Endometrial microvascular endothelial cells (primary cell): Measurements from ENCODE around the gene ZNF774. TPM values are rescaled to one million over a fixed set of nuclear protein-coding genes. Genes with fewer than 3 reads are reported as not detected.
"Not testable (repeated sequence)": the region's sequence is repeated elsewhere in the genome, so short reads cannot be mapped to it uniquely, and the experiment has no call there.

Experiments used
- in situ Hi-C: cut with HindIII; loops from 2 replicates; pipeline ENCODE4 v1.10.0; 2017; ENCODE audit warnings: low sequenced_read_pairs, low pct_unique_long_range_greater_than_20kb; ENCODE audit errors: inconsistent ontology term
- total RNA-seq: library from RNA; depleted of rRNA; stranded (reverse); fragments of >200 nt; gene quantifications from one replicate; pipeline ENCODE4 v1.2.3, GENCODE V29; 2015; ENCODE audit errors: inconsistent ontology term

The ZNF774 gene
- total RNA-seq, 1 donor from 2014 or later = 0.56 TPM

DNA sequence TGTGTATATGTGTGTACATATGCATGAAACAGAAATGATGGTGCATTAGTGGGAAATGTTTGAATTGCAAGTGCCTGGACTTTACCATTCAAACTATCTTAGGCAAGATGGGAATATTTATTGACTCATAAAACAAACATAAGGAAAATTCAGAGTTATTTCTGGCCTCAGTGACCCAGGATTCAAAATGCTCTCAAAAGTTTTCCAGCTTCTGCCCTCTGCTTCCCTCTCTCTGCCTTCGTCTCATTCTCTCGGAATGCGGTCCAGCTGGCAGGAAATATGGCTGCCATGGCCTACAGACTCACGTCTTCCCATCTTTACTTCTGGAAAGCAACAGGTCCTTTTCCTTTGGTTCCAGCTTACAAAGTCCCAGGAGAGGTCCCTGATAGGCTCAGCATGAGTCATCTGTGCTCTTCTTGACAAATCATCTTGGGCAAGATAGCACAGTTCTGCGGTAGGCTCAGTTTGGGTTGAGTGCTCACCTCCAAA is 8.7 kb upstream of the ZNF774 start:
- in situ Hi-C loops = no loop called here

DNA sequence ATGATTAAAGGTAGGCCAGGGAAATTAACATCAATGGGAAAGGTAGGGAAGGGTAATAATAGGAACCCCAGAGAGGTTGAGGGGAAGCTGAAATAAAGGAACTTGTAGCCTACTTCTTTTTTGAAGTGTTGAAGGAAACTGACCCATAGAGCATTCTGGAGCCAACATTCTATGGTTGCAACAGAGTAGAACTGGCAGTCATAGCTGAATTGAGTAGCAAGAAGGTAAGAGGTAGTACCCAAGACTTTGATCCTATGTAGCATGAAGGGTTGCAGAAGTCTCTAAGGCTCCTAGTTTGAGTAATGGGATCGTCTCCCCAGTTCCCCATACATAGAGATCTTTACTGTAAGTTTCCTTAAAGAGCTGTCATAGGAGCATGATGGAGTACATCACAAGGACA is 7.4 kb upstream of the ZNF774 start:
- in situ Hi-C loops = no loop called here

DNA sequence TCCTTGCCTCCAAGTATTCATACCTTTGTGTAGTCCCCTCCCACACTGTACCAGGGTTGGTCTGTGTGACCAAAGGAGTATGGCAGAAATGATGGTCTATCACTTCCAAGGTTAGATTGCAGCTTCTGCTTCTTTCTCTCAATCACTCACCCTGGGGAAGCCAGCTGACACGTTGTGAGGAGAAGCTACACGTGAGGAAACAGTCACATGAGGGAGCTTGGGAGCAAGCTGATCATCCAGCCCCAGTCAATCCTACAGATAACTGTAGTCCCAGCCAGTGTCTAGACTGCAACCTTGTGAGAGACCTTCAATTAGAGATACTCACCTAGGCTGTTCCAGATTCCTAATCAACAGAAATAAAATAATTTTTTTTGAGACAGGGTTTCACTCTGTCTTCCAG is 6.2 kb upstream of the ZNF774 start:
- in situ Hi-C loops = no loop called here

DNA sequence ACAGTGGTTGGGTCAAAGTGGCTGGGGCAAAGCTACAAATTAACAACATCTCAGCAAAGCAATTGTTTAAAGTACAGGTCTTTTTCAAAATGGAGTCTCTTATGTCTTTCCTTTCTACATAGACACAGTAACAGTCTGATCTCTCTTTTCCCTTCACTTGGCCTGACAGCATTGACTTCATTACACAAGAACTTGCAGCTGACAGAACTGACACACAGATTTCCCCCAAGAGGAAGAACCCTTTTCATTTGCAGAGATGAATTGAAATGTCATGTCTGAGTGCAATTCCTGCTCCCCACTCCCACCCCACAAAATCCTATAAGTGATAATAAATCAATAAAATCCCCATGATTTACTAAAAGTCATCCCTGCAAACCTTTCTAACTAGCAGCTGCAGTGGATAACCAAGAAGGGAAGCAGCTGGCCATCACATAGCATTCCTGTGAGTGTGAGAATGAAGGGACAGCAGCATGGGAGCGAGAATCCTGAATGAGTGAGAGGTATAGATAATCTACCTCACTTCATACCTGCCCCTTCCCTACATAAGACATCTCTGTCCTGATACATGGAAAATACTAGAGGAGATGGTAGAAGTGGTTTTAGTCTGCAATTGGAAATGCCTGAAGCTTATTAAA is 4.5 kb upstream of the ZNF774 start:
- in situ Hi-C loops = not testable (repeated sequence)

GRCh38 chr15:90348456-90348855 is 3.6 kb upstream of the ZNF774 start:
- in situ Hi-C loops = no loop called here

DNA sequence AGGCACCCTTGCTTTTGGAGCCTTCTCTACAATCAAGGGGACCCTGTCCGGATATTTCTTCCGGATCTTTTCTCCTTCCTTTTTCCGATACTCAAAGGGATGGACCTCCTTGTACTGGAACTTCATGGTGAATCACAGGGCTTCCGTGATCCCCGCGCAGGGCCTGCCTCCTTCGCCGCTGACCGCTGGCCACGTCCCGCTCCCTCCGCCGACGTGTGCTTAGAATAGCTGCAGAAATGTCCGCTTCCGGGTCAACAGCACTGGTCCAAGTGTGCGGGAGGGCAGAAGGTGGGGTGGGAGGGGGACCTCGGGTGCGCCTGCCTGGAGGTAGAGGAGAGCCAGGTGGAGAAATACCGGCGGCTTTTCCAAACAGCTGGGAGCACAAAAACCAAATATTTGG is 3.0 kb upstream of the ZNF774 start:
- in situ Hi-C loops = no loop called here

DNA sequence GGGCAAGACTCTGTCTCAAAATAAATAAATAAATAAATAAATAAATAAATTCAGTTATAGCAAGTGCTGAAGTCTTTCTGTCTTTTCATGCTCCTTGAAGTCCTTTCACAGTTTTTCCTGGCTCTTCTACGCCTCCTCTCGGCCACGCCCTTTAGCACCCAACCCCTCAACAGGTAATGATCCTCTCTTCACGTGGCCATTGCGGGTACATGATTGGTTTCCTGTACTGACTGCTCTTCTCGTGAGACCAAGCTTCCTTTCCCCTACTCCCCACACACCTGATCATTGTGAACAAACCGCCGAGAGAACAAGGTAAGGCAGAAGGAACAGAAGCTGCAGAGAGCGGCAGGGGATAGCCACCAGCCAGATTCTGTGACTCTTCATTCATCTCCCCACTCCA is 2.3 kb upstream of the ZNF774 start:
- in situ Hi-C loops = loop anchor here (25.0 kb wide), 1 partner anchor 137 kb away; no protein-coding TSS in a partner anchor

DNA sequence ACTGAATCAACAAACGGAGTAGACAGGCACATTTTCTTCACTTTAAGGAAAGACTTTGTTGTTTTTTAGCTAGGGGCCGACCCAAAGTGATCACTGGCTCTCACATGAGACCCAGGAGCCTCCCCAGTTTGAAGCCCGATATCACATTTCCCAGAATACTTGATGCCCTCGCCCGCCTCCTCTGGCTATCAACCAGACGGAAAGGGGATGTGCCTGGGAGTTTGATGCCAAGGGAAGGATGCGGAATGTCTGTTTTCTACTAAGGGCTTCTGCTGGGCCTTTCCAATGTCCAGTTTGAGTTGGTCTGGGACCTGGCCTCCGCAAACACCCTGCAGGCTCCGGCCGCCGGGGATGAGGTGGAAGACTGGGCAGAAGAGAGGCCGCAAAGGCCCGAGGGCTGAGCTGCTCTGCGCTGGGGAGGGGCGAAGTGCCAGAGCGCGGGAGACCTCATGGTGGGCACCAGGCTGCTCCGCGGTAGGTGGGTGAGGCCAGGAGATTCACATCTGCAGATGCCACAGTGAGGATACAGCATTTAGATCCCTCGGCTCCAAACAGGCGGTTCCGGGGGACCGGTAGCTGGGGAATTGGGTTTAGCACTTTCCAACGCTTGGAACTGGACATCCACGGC is 491 bp upstream of the ZNF774 start:
- in situ Hi-C loops = loop anchor here (25.0 kb wide), 1 partner anchor 136 kb away; no protein-coding TSS in a partner anchor

GRCh38 chr15:90354986-90355385 is 2.9 kb downstream of the ZNF774 start:
- in situ Hi-C loops = loop anchor here (25.0 kb wide), 1 partner anchor 132 kb away; no protein-coding TSS in a partner anchor

- in situ Hi-C loops = loop anchor here (25.0 kb wide), 1 partner anchor 129 kb away; no protein-coding TSS in a partner anchor
These were observed 6.3 kb downstream of the ZNF774 start for GRCh38 chr15:90358124-90359033.

- in situ Hi-C loops = loop anchor here (25.0 kb wide), 1 partner anchor 127 kb away; no protein-coding TSS in a partner anchor
These were observed 8.7 kb downstream of the ZNF774 start for GRCh38 chr15:90360746-90361145.

GRCh38 chr15:90362936-90363212 is 10.8 kb downstream of the ZNF774 start:
- in situ Hi-C loops = loop anchor here (25.0 kb wide), 1 partner anchor 124 kb away; no protein-coding TSS in a partner anchor

- in situ Hi-C loops = loop anchor here (25.0 kb wide), 1 partner anchor 123 kb away; no protein-coding TSS in a partner anchor
These were observed 12.2 kb downstream of the ZNF774 start for GRCh38 chr15:90364251-90364650.

DNA sequence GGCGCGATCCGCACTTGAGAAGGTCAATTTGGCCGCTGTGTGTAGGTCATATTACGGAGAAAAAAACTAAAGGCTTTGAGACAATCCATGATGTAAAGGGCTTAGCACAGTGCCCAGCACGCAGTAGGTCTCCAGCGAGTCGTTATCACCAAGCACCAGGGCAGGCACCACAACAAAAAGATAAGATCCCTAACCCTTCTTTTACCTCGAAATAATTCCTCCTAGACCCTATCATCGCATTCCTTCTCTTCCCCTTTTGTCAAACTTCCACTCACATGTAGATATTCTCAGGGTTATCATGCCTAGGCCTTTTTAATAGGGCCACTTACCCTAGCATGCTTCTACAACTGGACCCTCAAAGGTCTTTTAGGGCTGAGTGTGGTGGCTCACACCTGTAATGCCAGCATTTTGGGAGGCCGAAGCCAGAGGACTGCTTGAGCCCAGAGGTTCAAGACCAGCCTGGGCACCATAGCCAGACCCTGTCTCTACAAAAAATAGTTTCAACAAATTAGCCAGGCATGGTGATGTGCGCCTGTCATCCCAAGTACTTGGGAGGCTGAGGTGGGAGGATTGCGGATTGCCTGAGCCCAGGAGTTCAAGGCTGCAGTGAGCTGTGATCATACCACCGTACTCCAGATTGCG is 13.5 kb downstream of the ZNF774 start:
- in situ Hi-C loops = loop anchor here (25.0 kb wide), 1 partner anchor 122 kb away; no protein-coding TSS in a partner anchor

DNA sequence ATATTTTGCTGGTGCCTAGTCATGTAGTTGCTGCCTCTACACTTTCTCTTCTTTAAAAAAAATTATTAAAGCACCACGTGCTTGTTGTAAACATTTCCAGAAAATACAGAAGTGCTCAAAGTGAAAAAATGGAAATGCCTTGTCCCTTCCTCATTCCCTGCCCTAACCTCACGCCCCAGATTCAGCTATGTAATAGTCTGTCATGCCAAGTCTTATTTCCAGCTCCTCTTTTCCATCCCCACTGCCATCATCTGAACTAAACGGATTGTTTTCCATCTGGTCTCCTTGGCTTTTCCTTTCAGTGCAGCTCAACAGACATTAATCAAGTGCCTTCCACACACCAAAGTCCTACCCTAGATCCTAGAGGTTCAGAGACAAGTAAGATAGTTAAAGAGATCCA is 15.5 kb downstream of the ZNF774 start:
- in situ Hi-C loops = loop anchor here (25.0 kb wide), 1 partner anchor 120 kb away; no protein-coding TSS in a partner anchor

DNA sequence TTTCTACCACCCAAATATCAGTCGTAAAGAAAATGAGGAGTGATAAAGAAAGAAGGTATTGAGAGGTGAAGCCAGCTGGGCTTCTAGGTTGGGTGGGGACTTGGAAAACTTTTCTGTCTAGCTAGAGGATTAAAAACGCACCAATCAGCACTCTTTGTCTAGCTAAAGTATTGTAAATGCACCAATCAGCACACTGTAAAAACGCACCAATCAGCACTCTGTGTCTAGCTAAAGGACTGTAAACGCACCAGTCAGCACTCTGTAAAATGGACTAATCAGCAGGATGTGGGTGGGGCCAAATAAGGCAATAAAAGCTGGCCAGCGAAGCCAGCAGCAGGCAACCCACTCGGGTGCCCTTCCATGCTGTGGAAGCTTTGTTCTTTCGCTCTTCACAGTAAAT is 23.0 kb downstream of the ZNF774 start:
- in situ Hi-C loops = no loop called here

DNA sequence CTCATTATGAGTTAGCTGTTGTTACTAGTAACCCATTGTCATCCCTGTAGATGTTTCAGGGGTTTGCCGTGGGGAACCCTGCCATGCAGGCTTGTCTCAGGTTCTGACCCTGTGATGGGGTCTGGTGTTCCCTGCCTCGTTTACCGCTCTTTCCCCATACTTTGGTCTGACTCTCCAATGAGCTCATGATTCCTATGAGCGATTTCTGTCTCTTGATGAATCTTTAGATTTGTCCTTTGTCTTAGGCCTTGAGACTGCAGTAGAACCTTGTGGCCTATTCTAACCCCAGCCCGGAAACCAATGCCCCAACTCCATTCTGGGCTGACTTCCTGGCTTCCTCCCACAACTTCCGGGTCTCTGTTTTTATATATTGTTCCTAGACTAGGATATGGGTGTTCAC is 24.7 kb downstream of the ZNF774 start:
- in situ Hi-C loops = no loop called here

- in situ Hi-C loops = no loop called here
These were observed 27.2 kb downstream of the ZNF774 start for GRCh38 chr15:90379263-90379662.

DNA sequence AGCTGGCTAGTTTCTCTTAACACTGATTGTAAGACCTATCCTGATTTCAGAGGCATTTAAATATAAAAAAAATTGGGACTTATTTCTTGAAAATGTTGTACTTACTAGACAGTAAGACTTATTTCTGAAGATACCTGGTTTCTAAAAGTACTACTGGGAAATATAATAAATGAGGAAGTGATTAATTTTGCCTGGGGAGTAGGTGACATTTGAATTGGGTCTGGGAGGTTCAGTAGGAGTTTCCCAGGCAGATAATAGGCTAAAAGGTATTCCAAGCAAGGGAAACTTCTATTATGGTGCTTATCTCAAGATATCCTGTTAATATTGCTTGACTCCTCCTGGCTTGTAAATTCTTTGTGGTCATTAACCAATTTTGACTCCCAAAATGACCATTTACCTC is 29.4 kb downstream of the ZNF774 start:
- in situ Hi-C loops = no loop called here
